Astrocyte (in vitro differentiated cells and primary cell): ENCODE measurements around the gene BLOC1S5. TPM values are rescaled to one million over a fixed set of nuclear protein-coding genes. Genes with fewer than 3 reads are reported as not detected.
A peak's percentile ranks its signal among the peaks of the same experiment; 100 is the strongest.

ENCODE experiments used
- DNase-seq: peaks from one replicate; pipeline ENCODE4 v3.0.0-alpha.2; 2010; ENCODE audit warnings: low read depth
- FAIRE-seq: peaks from 2 replicates; lab custom pipeline; 2011; peaks lifted over from hg19 to GRCh38; lab: Jason Lieb, UNC
- H2AFZ ChIP-seq: 2 replicates; pipeline ENCODE4 v1.6.0; 2012; ENCODE audit warnings: low read depth, low read length, inconsistent platforms
- H3K27ac ChIP-seq: 2 replicates; pipeline ENCODE4 v1.5.1; 2011; ENCODE audit warnings: low read depth, low read length, inconsistent platforms
- H3K27me3 ChIP-seq: 2 replicates; pipeline ENCODE4 v1.6.0; 2011; ENCODE audit warnings: low read length, inconsistent platforms; ENCODE audit not compliant: insufficient read depth
- H3K36me3 ChIP-seq: 2 replicates; pipeline ENCODE4 v1.5.1; 2011; ENCODE audit warnings: low read length, inconsistent platforms; ENCODE audit not compliant: insufficient read depth
- H3K4me1 ChIP-seq: 2 replicates; pipeline ENCODE4 v1.5.1; 2011; ENCODE audit warnings: low read length, inconsistent platforms; ENCODE audit not compliant: insufficient read depth
- H3K4me2 ChIP-seq: 2 replicates; pipeline ENCODE4 v1.6.0; 2012; ENCODE audit warnings: low read length, inconsistent platforms
- H3K4me3 ChIP-seq: 2 replicates; pipeline ENCODE4 v1.5.1; 2011; ENCODE audit warnings: low read depth, mild to moderate bottlenecking, low read length, inconsistent platforms; ENCODE audit not compliant: insufficient read depth
- H3K79me2 ChIP-seq: 2 replicates; pipeline ENCODE4 v1.6.0; 2012; ENCODE audit warnings: mild to moderate bottlenecking, low read length, inconsistent platforms; ENCODE audit not compliant: insufficient read depth
- H3K9ac ChIP-seq: 2 replicates; pipeline ENCODE4 v1.6.0; 2012; ENCODE audit warnings: mild to moderate bottlenecking, low read length, inconsistent platforms
- H3K9me3 ChIP-seq: 2 replicates; pipeline ENCODE4 v1.5.1; 2012; ENCODE audit warnings: low read depth, mild to moderate bottlenecking, low read length, inconsistent platforms; ENCODE audit not compliant: insufficient read depth
- H4K20me1 ChIP-seq: 2 replicates; pipeline ENCODE4 v1.6.0; 2012; ENCODE audit warnings: low read length, inconsistent platforms; ENCODE audit not compliant: insufficient read depth
- H3K27ac Mint-ChIP-seq: one replicate; pipeline ENCODE4 v1.8.0; 2021; ENCODE audit warnings: mild to moderate bottlenecking, mixed read lengths; ENCODE audit not compliant: unreplicated experiment
- H3K27me3 Mint-ChIP-seq: one replicate; pipeline ENCODE4 v1.8.0; 2021; ENCODE audit warnings: low read depth, mixed read lengths; ENCODE audit not compliant: unreplicated experiment
- H3K36me3 Mint-ChIP-seq: one replicate; pipeline ENCODE4 v1.8.0; 2021; ENCODE audit warnings: low read depth, mixed read lengths; ENCODE audit not compliant: unreplicated experiment
- H3K4me1 Mint-ChIP-seq: one replicate; pipeline ENCODE4 v1.8.0; 2021; ENCODE audit warnings: low read depth, mixed read lengths; ENCODE audit not compliant: unreplicated experiment
- H3K4me3 Mint-ChIP-seq: one replicate; pipeline ENCODE4 v1.8.0; 2021; ENCODE audit warnings: mild to moderate bottlenecking, moderate library complexity, mixed read lengths; ENCODE audit not compliant: unreplicated experiment
- H3K9me3 Mint-ChIP-seq: one replicate; pipeline ENCODE4 v1.8.0; 2021; ENCODE audit warnings: mild to moderate bottlenecking, mixed read lengths; ENCODE audit not compliant: unreplicated experiment
- EZH2 ChIP-seq: IDR thresholded peaks from 2 replicates; pipeline ENCODE4 v1.6.1; 2012; ENCODE audit warnings: mild to moderate bottlenecking, low read length, inconsistent platforms; ENCODE audit not compliant: insufficient read depth
- total RNA-seq: library from RNA; stranded (reverse); gene quantifications from 2 replicates; pipeline ENCODE4 v1.2.1, GENCODE V29; 2021
- TF ChIP-seq, protein P1 (sequence below): IDR thresholded peaks from 2 replicates; pipeline ENCODE4 v1.5.1; 2011; ENCODE audit warnings: low read depth, mild to moderate bottlenecking, inconsistent platforms, low read length, moderate library complexity; ENCODE audit not compliant: insufficient read depth

BLOC1S5 gene
- total RNA-seq, 1 donor from 2014 or later = 8.2 TPM

DNA sequence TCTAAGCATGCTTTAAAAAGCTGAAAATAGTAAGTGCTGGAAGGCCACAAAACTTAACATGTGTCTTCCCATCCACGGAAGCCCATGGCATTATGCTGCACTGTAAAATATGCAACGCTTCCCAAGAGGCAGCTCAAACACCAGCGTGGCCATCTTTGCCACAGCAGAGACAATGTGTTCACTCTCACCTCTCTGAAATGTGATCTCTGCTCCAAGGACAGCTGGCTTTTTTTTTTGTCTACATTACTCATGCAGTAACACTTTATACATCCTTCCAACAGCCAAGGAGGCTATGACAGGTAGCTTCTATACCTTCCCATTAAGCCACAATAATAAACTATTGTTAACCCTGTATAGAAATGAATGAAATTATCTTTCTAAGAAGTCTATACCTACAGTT lies 49.2 kb downstream of the BLOC1S5 start:
- DNase-seq (no peak), FAIRE-seq (no peak)
- H3K4me3 Mint-ChIP-seq = no peak overlapping the region
- H3K4me1 ChIP-seq = no peaks in the 10 kb centered on the region
- H3K9me3 ChIP-seq = no peaks in the 10 kb centered on the region
- no peak overlapping the region for H3K27ac ChIP-seq
- no peaks in the 10 kb centered on the region for H3K27me3 ChIP-seq
- no peak overlapping the region for H3K27ac Mint-ChIP-seq
- no peak overlapping the region for H3K4me3 ChIP-seq
- H3K9ac ChIP-seq = no peak overlapping the region
- no peaks in the 10 kb centered on the region for H4K20me1 ChIP-seq
- H3K36me3 Mint-ChIP-seq = no peaks in the 10 kb centered on the region
- no peaks in the 10 kb centered on the region for H3K79me2 ChIP-seq
- H3K36me3 ChIP-seq = no peaks in the 10 kb centered on the region
- no peak overlapping the region for H3K4me2 ChIP-seq
- peaks cover 5% of the 10 kb centered on the region for H3K4me1 Mint-ChIP-seq
- TF ChIP-seq, protein P1, sequence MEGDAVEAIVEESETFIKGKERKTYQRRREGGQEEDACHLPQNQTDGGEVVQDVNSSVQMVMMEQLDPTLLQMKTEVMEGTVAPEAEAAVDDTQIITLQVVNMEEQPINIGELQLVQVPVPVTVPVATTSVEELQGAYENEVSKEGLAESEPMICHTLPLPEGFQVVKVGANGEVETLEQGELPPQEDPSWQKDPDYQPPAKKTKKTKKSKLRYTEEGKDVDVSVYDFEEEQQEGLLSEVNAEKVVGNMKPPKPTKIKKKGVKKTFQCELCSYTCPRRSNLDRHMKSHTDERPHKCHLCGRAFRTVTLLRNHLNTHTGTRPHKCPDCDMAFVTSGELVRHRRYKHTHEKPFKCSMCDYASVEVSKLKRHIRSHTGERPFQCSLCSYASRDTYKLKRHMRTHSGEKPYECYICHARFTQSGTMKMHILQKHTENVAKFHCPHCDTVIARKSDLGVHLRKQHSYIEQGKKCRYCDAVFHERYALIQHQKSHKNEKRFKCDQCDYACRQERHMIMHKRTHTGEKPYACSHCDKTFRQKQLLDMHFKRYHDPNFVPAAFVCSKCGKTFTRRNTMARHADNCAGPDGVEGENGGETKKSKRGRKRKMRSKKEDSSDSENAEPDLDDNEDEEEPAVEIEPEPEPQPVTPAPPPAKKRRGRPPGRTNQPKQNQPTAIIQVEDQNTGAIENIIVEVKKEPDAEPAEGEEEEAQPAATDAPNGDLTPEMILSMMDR = no peak
- TF ChIP-seq EZH2 = no peak
- no peaks in the 10 kb centered on the region for H3K27me3 Mint-ChIP-seq
- H2AFZ ChIP-seq = no peak overlapping the region
- H3K9me3 Mint-ChIP-seq = no peaks in the 10 kb centered on the region

DNA sequence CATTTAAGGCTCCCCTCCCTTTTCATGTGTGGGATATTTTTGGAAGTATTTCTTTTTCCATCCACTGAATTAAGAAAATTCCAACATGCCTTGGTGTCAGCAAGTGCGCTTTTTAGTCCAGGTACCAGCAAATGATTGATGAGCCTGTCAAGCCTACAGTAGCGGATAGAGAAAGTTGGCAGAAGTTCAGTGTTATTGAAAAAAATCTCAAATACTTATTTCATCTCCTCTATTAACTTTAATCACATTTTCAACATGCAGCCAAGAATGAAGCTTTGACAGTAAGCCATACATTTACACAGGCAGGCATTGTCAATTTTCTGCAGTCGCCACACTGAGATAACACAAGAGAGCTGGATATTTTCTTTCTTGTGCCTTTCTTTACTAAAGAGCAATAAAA lies 50.4 kb downstream of the BLOC1S5 start:
- H4K20me1 ChIP-seq = no peaks in the 10 kb centered on the region
- no peaks in the 10 kb centered on the region for H3K36me3 ChIP-seq
- no peak overlapping the region for H3K27ac Mint-ChIP-seq
- no peak overlapping the region for H2AFZ ChIP-seq
- no peak for TF ChIP-seq EZH2
- TF ChIP-seq, protein P1 = no peak
- H3K9me3 Mint-ChIP-seq = no peaks in the 10 kb centered on the region
- no peaks in the 10 kb centered on the region for H3K9me3 ChIP-seq
- no peak overlapping the region for H3K4me2 ChIP-seq
- H3K79me2 ChIP-seq = no peaks in the 10 kb centered on the region
- H3K27me3 ChIP-seq = no peaks in the 10 kb centered on the region
- no peak overlapping the region for H3K4me3 Mint-ChIP-seq
- no peaks in the 10 kb centered on the region for H3K36me3 Mint-ChIP-seq
- no peaks in the 10 kb centered on the region for H3K27me3 Mint-ChIP-seq
- no peak overlapping the region for H3K27ac ChIP-seq
- FAIRE-seq = no peak
- H3K4me3 ChIP-seq = no peak overlapping the region
- no peak overlapping the region for H3K9ac ChIP-seq
- H3K4me1 Mint-ChIP-seq = peaks cover 5% of the 10 kb centered on the region
- no peaks in the 10 kb centered on the region for H3K4me1 ChIP-seq
- DNase-seq = peak; percentile 40

DNA sequence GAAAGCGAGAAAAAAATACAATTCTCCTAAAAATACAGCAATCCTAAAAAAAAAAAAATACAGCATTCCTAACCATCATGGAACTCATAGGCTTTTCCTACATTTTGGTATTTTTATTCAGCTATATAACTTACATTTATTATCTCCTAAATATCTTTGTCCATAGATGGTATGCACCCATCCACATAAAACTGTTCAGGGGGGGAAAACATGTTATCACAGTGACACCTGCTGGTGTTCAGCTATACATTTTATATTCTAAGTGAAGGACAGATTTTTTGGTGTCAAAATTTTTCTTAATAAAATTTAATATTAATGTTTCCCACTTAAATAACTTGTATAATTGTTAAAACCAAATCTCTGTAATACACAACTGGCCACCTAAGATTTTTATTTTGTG lies 58.0 kb downstream of the BLOC1S5 start:
- TF ChIP-seq EZH2 = no peak
- TF ChIP-seq, protein P1 = peak; percentile 49
- H3K27me3 Mint-ChIP-seq = no peaks in the 10 kb centered on the region
- H3K79me2 ChIP-seq = no peaks in the 10 kb centered on the region
- DNase-seq = no peak
- no peak overlapping the region for H3K27ac Mint-ChIP-seq
- no peak overlapping the region for H3K9ac ChIP-seq
- no peak overlapping the region for H3K4me3 Mint-ChIP-seq
- no peaks in the 10 kb centered on the region for H3K36me3 Mint-ChIP-seq
- no peaks in the 10 kb centered on the region for H3K9me3 Mint-ChIP-seq
- no peak overlapping the region for H3K27ac ChIP-seq
- no peak overlapping the region for H3K4me2 ChIP-seq
- no peaks in the 10 kb centered on the region for H3K4me1 ChIP-seq
- H3K4me1 Mint-ChIP-seq = no peaks in the 10 kb centered on the region
- H3K9me3 ChIP-seq = no peaks in the 10 kb centered on the region
- no peak overlapping the region for H2AFZ ChIP-seq
- no peaks in the 10 kb centered on the region for H3K36me3 ChIP-seq
- H4K20me1 ChIP-seq = no peaks in the 10 kb centered on the region
- FAIRE-seq = no peak
- H3K27me3 ChIP-seq = no peaks in the 10 kb centered on the region
- no peak overlapping the region for H3K4me3 ChIP-seq
